Measurements from ENCODE around the gene BTN2A1.
A peak's percentile ranks its signal among the peaks of the same experiment; 100 is the strongest.

The BTN2A1 gene

GRCh38 chr6:26491604-26492003 is 33.8 kb downstream of the BTN2A1 start:
- no peak for DNase-seq (ENCODE audit: low read depth)
- TF ChIP-seq CTCF (conservative IDR thresholded peaks at IDR 0.05; ENCODE audit: low read depth, low read length) = no peak
- H3K4me3 ChIP-seq (ENCODE audit: low read length) = no peak overlapping the region

DNA sequence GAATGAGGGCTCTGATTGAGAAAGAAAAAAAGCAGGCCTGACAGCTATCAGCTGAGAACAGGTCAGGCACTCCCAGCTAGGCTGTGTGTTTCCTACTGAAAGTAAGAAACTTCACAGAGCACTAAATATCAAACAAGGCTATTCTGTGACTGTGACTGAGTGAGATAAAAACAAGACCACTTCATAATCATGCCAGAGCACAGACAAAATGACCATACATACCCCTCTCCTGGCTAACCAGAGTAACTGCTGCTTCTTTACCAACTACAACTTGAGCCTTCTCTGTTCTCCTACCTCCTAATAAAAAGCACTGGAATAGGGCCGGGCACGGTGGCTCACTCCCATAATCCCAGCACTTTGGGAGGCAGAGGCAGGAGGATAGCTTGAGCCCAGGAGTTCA is 35.5 kb downstream of the BTN2A1 start:
- DNase-seq (ENCODE audit: low read depth) = no peak
- TF ChIP-seq CTCF (conservative IDR thresholded peaks at IDR 0.05; ENCODE audit: low read depth, low read length) = peak; percentile 33
- no peak overlapping the region for H3K4me3 ChIP-seq (ENCODE audit: low read length)

GRCh38 chr6:26494117-26494516 is 36.4 kb downstream of the BTN2A1 start:
- no peak for TF ChIP-seq CTCF (conservative IDR thresholded peaks at IDR 0.05; ENCODE audit: low read depth, low read length)
- H3K4me3 ChIP-seq (ENCODE audit: low read length) = no peak overlapping the region
- DNase-seq (ENCODE audit: low read depth) = no peak

DNA sequence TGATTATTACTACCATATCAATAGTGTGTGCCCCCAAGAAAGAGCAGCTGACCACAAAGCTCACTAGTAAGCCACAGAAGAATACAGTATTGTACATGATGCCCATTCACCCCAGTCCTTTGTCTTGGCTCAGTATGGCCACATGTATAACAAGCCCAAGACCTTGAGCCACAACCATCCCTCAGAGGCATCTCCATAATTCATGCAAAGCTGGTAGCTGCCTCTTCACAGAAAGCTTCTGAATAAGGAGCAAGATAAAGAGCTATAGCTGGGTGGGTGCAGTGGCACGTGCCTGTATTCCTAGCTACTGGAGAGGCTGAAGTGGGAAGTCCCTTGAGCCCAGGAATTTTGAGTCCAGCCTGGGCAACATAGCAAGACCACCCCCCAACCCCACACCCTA is 37.5 kb downstream of the BTN2A1 start:
- no peak for TF ChIP-seq CTCF (conservative IDR thresholded peaks at IDR 0.05; ENCODE audit: low read depth, low read length)
- H3K4me3 ChIP-seq (ENCODE audit: low read length) = no peak overlapping the region
- no peak for DNase-seq (ENCODE audit: low read depth)

GRCh38 chr6:26497610-26498009 is 39.9 kb downstream of the BTN2A1 start:
- TF ChIP-seq CTCF (conservative IDR thresholded peaks at IDR 0.05; ENCODE audit: low read depth, low read length) = no peak
- DNase-seq (ENCODE audit: low read depth) = no peak

DNA sequence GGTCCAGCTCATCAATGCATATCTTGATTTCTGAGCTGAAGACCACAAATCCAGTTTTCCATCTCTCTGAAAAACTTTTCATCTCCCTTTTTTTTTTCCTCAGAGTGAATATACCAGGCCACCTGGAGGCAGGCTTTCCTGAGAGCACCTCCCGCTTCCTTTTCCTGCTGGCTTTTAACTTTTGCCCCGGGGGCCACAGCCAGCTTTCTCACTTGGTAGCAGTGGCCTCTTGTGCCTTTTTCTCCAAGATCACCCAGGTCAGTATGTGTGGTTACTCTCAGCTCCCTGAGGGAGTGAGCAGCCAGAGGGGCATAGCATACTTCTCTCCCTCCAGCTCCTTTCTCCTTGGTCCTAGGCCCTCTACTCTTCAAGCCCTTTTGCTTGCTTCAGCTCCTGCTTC is 42.3 kb downstream of the BTN2A1 start, which contains the start of gene BTN1A1:
TSS of gene BTN1A1 (plus strand) at position 202 of the 400 bp plus-strand sequence. CDS start 984 bp downstream, outside the sequence.
- DNase-seq (ENCODE audit: low read depth) = no peak
- no peak within 1 kb of the TSS for H3K4me3 ChIP-seq (ENCODE audit: low read length)
- TF ChIP-seq CTCF (conservative IDR thresholded peaks at IDR 0.05; ENCODE audit: low read depth, low read length) = no peak

More at GRCh38 chr6:26497610-26498009, 39.9 kb downstream of the BTN2A1 start:
- no peak overlapping the region for H3K4me3 ChIP-seq (ENCODE audit: low read length)

GRCh38 chr6:26501482-26501986 is 43.8 kb downstream of the BTN2A1 start:
- peak overlapping the region; percentile 20 for H3K4me3 ChIP-seq (ENCODE audit: low read length)
- TF ChIP-seq CTCF (conservative IDR thresholded peaks at IDR 0.05; ENCODE audit: low read depth, low read length) = no peak
- DNase-seq (ENCODE audit: low read depth) = no peak
